Hematopoietic multipotent progenitor cell (in vitro differentiated cells): ENCODE results near the gene TLE5. TPM values are rescaled to one million over a fixed set of nuclear protein-coding genes. Genes with fewer than 3 reads are reported as not detected.

Experiments used
- DNase-seq, 3 donors: peaks; one replicate each; pipeline ENCODE4 v3.0.0-alpha.2; 2011 to 2015; ENCODE audit warnings: low read depth in 2 of 3, low spot score in 2 of 3
- total RNA-seq: library from RNA; depleted of rRNA; stranded (reverse); fragments of >200 nt; gene quantifications from one replicate; pipeline ENCODE4 v1.2.3, GENCODE V29; 2012

TLE5 gene
- total RNA-seq, 1 donor: 304 TPM

DNA sequence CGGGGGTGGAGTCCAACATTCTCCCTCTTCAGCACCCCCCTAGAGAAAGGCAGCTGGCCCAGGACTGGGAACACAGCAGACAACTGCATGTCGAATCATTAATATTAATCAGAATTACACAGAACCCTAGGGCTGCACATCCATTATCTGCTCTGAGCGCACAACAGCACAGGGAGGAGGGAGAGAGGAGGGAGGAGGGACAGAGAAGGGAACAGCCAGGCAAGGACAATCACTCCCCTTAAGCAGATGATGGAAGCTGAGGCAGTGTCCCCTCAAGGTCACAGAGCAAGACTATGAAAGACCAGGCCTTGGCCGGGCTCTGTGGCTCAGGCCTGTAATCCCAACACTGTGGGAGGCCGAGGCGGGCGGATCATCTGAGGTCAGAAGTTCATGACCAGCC is 59.2 kb downstream of the TLE5 start:
- DNase-seq: no peak

Other genes starting within 250 kb of the TLE5 start
- 4.8 TPM for gene ZNF554, start 242.6 kb downstream of the TLE5 start, total RNA-seq
- gene ZNF555, start 221.0 kb downstream of the TLE5 start, total RNA-seq: 5.9 TPM
- gene ZNF556, start 195.2 kb downstream of the TLE5 start, total RNA-seq: not detected
- gene ZNF57, start 161.6 kb downstream of the TLE5 start, total RNA-seq: 3.5 TPM
- 3.8 TPM for gene ZNF77, start 117.5 kb downstream of the TLE5 start, total RNA-seq
- 0.27 TPM for gene TLE6, start 84.9 kb downstream of the TLE5 start, total RNA-seq
- gene TLE2, start 33.2 kb downstream of the TLE5 start, total RNA-seq: 0.27 TPM
- 18.6 TPM for gene GNA11, start 31.9 kb upstream of the TLE5 start, total RNA-seq
- 258 TPM for gene GNA15, start 73.5 kb upstream of the TLE5 start, total RNA-seq
- 331 TPM for gene S1PR4, start 116.3 kb upstream of the TLE5 start, total RNA-seq
- 53.9 TPM for gene NCLN, start 123.4 kb upstream of the TLE5 start, total RNA-seq
- gene CELF5, start 162.2 kb upstream of the TLE5 start, total RNA-seq: under 0.01 TPM